Measurements from ENCODE around the gene LIMS3.
"Not testable (repeated sequence)": the region's sequence is repeated elsewhere in the genome, so short reads cannot be mapped to it uniquely, and the experiment has no call there.

DNA sequence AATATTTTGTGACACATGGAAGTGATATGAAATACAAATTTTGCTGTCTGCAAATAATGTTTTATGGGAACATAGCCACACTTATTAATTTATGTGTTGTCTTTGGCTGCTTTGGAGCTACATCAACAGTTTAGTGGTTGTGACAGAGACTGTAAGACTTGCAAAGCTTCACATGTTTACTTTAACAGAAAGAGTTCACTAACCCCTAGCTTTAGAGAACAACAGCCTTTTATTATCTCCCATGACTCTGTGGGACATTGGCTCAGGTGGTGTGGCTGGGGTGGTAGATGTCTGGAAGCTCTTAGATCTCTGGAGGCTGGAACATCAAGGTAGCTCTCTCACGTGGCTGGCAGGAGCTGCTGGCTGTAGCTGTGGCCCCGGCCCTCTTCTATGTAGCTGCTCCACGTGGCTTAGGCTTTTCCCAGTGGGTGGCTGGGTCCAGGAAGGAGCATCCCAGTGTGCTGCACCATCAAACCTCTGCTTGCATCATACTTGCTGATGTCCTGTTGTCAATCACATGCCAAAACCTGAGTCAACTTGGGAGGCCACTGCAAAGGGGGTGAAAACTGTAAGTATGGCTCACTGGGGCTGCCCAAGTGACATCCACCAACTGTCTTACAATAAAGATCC lies 67.7 kb downstream of the LIMS3 start:
- not testable (repeated sequence) for TF ChIP-seq EZH2 (IDR thresholded peaks at IDR 0.05; ENCODE audit: borderline replicate concordance, insufficient read depth, low read length, poor library complexity, severe bottlenecking); POLR2AphosphoS5 (IDR thresholded peaks at IDR 0.05)
- TF ChIP-seq, protein P1, sequence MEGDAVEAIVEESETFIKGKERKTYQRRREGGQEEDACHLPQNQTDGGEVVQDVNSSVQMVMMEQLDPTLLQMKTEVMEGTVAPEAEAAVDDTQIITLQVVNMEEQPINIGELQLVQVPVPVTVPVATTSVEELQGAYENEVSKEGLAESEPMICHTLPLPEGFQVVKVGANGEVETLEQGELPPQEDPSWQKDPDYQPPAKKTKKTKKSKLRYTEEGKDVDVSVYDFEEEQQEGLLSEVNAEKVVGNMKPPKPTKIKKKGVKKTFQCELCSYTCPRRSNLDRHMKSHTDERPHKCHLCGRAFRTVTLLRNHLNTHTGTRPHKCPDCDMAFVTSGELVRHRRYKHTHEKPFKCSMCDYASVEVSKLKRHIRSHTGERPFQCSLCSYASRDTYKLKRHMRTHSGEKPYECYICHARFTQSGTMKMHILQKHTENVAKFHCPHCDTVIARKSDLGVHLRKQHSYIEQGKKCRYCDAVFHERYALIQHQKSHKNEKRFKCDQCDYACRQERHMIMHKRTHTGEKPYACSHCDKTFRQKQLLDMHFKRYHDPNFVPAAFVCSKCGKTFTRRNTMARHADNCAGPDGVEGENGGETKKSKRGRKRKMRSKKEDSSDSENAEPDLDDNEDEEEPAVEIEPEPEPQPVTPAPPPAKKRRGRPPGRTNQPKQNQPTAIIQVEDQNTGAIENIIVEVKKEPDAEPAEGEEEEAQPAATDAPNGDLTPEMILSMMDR (IDR thresholded peaks at IDR 0.05; ENCODE audit: poor library complexity, severe bottlenecking): not testable (repeated sequence)

Data from neural cell (in vitro differentiated cells).